HepG2 (cell line): ENCODE measurements around the gene CBLN1. TPM values are rescaled to one million over a fixed set of nuclear protein-coding genes. Genes with fewer than 3 reads are reported as not detected.
"Not testable (repeated sequence)": the region's sequence is repeated elsewhere in the genome, so short reads cannot be mapped to it uniquely, and the experiment has no call there.

Experiments used
- ATAC-seq: fragments of 200-7000 bp; cut with Tn5 transposase; 3 replicates; pipeline ENCODE4 v1.9.1; 2020; ENCODE audit warnings: mild to moderate bottlenecking, moderate library complexity
- BruUV-seq: library from RNA; stranded (reverse); fragments of 400-500 nt; replicated peaks from 2 replicates; lab custom pipeline; 2021; lab: Mats Ljungman, UMichigan
- CTCF ChIA-PET: fragments of 300-600 bp; formaldehyde crosslinking; extraction: SDS; loops from one replicate; lab custom pipeline; 2021; ENCODE audit warnings: low total read pairs, inconsistent platforms, low intra/inter-chr PET ratio; lab: Yijun Ruan, JAX
- POLR2A ChIA-PET: fragments of 350-600 bp; sonication (Branson Sonifier 250); formaldehyde crosslinking; loops from one replicate; lab custom pipeline; 2020; ENCODE audit warnings: antibody characterized with exemption, inconsistent platforms; lab: Yijun Ruan, JAX
- DNase-seq: peaks from one replicate; pipeline ENCODE4 v3.0.0-alpha.2; 2015; ENCODE audit warnings: low spot score
- FAIRE-seq: peaks from 3 replicates; lab custom pipeline; 2011; peaks lifted over from hg19 to GRCh38; lab: Jason Lieb, UNC
- H2AFZ ChIP-seq: one replicate; pipeline ENCODE4 v1.6.1; 2011; ENCODE audit warnings: low read length, inconsistent platforms
- H3K27ac ChIP-seq: fragments of 300-600 bp; 3 replicates; pipeline ENCODE4 v1.8.0; 2011; ENCODE audit warnings: mixed run types, mild to moderate bottlenecking, mixed read lengths, low read length, inconsistent platforms; ENCODE audit not compliant: insufficient read depth; ENCODE audit errors: extremely low read length
- H3K27me3 ChIP-seq, 2 experiments: fragments of 200-600 bp in 1 of 2; 2 replicates in 1 of 2; 3 replicates in 1 of 2; pipeline versions ENCODE4 v1.6.0 to v1.8.0; 2011; ENCODE audit warnings: low read length in 2 of 2, mild to moderate bottlenecking in 2 of 2, moderate library complexity in 2 of 2, inconsistent platforms in 1 of 2; ENCODE audit not compliant: insufficient read depth in 2 of 2, control insufficient read depth in 1 of 2
- H3K36me3 ChIP-seq, 2 experiments: fragments of 200-600 bp in 1 of 2; replicated peaks in 1 of 2; 2 replicates in 1 of 2; 3 replicates in 1 of 2; pipeline versions ENCODE4 v1.5.1 to v1.8.0; 2011; ENCODE audit warnings: low read length in 2 of 2, inconsistent platforms in 1 of 2; ENCODE audit not compliant: insufficient read depth in 2 of 2, control insufficient read depth in 1 of 2
- H3K4me1 ChIP-seq: 2 replicates; pipeline ENCODE4 v1.5.1; 2012; ENCODE audit warnings: low read length, inconsistent platforms; ENCODE audit not compliant: insufficient read depth
- H3K4me2 ChIP-seq: 2 replicates; pipeline ENCODE4 v1.6.0; 2011; ENCODE audit warnings: low read depth, low read length, inconsistent platforms
- H3K4me3 ChIP-seq, 3 experiments: fragments of 200-600 bp in 1 of 3; sonication (generic), shearing (Covaris generic) in 1 of 3; replicated peaks in 1 of 3; 2 replicates each; pipeline ENCODE4 v1.5.1; 2011 to 2016; ENCODE audit warnings: low read length in 3 of 3, inconsistent platforms in 2 of 3, low read depth in 2 of 3, mild to moderate bottlenecking in 2 of 3, control low read depth in 1 of 3, mixed read lengths in 1 of 3; ENCODE audit not compliant: insufficient read depth in 1 of 3
- H3K79me2 ChIP-seq: one replicate; pipeline ENCODE4 v1.6.1; 2011; ENCODE audit warnings: low read length, inconsistent platforms; ENCODE audit not compliant: insufficient read depth
- H3K9ac ChIP-seq: 2 replicates; pipeline ENCODE4 v1.6.0; 2011; ENCODE audit warnings: mild to moderate bottlenecking, low read depth, low read length, inconsistent platforms; ENCODE audit not compliant: insufficient read depth
- H3K9me3 ChIP-seq: 2 replicates; pipeline ENCODE4 v1.5.1; 2012; ENCODE audit warnings: mild to moderate bottlenecking, low read length
- H4K20me1 ChIP-seq: 2 replicates; pipeline ENCODE4 v1.6.0; 2011; ENCODE audit warnings: inconsistent platforms, mild to moderate bottlenecking, low read length, moderate library complexity; ENCODE audit not compliant: insufficient read depth
- GABPB1 ChIP-seq: IDR thresholded peaks from 2 replicates; pipeline ENCODE4 v1.6.1; 2016; ENCODE audit warnings: mild to moderate bottlenecking, missing genetic modification reagents, moderate library complexity, missing compliant biosample characterization
- SUZ12 ChIP-seq: fragments of 150-350 bp; IDR thresholded peaks from 2 replicates; pipeline ENCODE4 v1.6.1; 2014; ENCODE audit warnings: low read depth, low read length
- ZNF709 ChIP-seq: sonication (generic); formaldehyde crosslinking; IDR thresholded peaks from 2 replicates; pipeline ENCODE4 v1.5.0; 2020; ENCODE audit warnings: mild to moderate bottlenecking, missing genetic modification reagents
- WGBS: methylation state at CpG from one replicate; pipeline ENCODE4 v1.1.6; 2017; ENCODE audit warnings: low lambda C conversion rate; 5-methylcytosine and 5-hydroxymethylcytosine counted together
- in situ Hi-C: cut with HindIII; loops from 2 replicates; pipeline ENCODE4 v1.10.0; 2017; ENCODE audit warnings: low pct_unique_long_range_greater_than_20kb; ENCODE audit not compliant: extremely low pct_ligation_motif_present
- intact Hi-C: fragments of 100-400 bp; cut with micrococcal nuclease; formaldehyde crosslinking; loops from one replicate; pipeline ENCODE4 v1.10.0; 2022; ENCODE audit not compliant: unreplicated experiment
- polyA plus RNA-seq, 8 experiments: library from polyadenylated mRNA; depleted of rRNA in 3 of 8; stranded (reverse) in 7 of 8; unstranded in 1 of 8; fragments of >200 nt; fragmentation: Illumina TruSeq in 4 of 8; extraction: Trizol in 4 of 8; gene quantifications; 2 replicates each; pipeline versions ENCODE4 v1.2.1 to v1.2.3, GENCODE V29; 2011 to 2016; ENCODE audit warnings: low read depth in 4 of 8, missing spikeins in 1 of 8, mixed read lengths in 1 of 8; ENCODE audit not compliant: insufficient read depth in 1 of 8
- total RNA-seq, 5 experiments: library from RNA; depleted of rRNA; stranded (reverse); fragments of >200 nt; fragmentation: Illumina TruSeq; extraction: Trizol; gene quantifications; 2 replicates each; pipeline ENCODE4 v1.2.3, GENCODE V29; 2016; ENCODE audit warnings: low read depth in 1 of 5

Gene CBLN1
- total and polyA plus RNA-seq, 2 of the 13 experiments (the other 11 are each of a cell fraction or from before 2014, with no cell fraction given): not detected

DNA sequence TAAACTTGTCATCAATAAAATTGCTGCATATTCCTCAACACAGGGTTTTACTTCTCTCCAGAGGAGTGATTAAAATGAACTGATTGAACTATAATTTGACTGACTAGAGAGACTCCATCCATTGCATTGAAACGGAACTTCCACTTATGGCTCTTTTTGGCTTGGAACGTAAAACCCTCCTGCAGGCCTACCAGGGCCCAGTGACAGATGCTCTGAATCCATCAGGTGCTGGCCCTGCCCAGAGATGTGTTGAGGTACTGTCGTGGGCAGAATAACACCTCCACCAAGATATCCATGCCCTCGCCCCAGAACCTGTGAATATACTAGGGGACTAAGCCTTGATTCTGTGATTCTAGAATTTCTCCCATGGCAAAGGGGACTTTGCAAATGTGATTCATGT lies 45.4 kb downstream of the CBLN1 start:
- H3K36me3 ChIP-seq: no peaks in the 10 kb centered on the region
- 0% methylated on average over 4 of the region's 4 CpGs for WGBS
- no TSS peak for BruUV-seq
- no peak overlapping the region for H2AFZ ChIP-seq
- H3K27me3 ChIP-seq: no peaks in the 10 kb centered on the region
- H3K4me3 ChIP-seq: no peak overlapping the region
- no peaks in the 10 kb centered on the region for H3K4me1 ChIP-seq
- no peaks in the 10 kb centered on the region for H4K20me1 ChIP-seq
- intact Hi-C loops (no loop called here), in situ Hi-C loops (no loop called here)
- no peak overlapping the region for H3K4me2 ChIP-seq
- H3K27ac ChIP-seq: no peak overlapping the region
- H3K9ac ChIP-seq: no peak overlapping the region
- H3K79me2 ChIP-seq: no peaks in the 10 kb centered on the region
- ChIA-PET POLR2A (no interaction called here), CTCF (no interaction called here)
- ATAC-seq (no peak), FAIRE-seq (no peak), DNase-seq (no peak)
- no peaks in the 10 kb centered on the region for H3K9me3 ChIP-seq
- no peak for TF ChIP-seq SUZ12
- TF ChIP-seq ZNF709 (CRISPR knock-in tag): no peak
- TF ChIP-seq GABPB1 (CRISPR knock-in tag): no peak

DNA sequence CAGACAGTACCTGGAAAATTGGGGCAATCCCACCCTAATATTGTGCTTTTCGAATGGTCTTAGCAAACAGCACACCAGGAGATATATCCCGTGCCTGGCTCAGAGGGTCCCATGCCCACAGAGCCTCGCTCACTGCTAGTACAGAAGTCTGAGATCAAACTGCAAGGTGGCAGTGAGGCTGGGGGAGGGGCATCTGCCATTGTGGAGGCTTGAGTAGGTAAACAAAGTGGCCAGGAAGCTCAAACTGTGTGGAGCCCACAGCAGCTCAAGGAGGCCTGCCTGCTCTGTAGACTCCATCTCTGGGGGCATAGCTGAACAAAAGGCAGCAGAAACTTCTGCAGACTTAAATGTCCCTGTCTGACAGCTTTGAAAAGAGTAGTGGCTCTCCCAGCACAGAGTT lies 53.3 kb downstream of the CBLN1 start:
- BruUV-seq, H3K4me1 ChIP-seq, H2AFZ ChIP-seq, FAIRE-seq, H3K36me3 ChIP-seq, H4K20me1 ChIP-seq, H3K79me2 ChIP-seq, DNase-seq, H3K4me2 ChIP-seq, H3K4me3 ChIP-seq, H3K9me3 ChIP-seq, ATAC-seq, H3K27me3 ChIP-seq, H3K27ac ChIP-seq, in situ Hi-C loops, H3K9ac ChIP-seq, POLR2A ChIA-PET, CTCF ChIA-PET, intact Hi-C loops: not testable (repeated sequence)
- 0% methylated on average over 1 of the region's 3 CpGs for WGBS

Other genes with a start within 250 kb of the CBLN1 start
- gene C16orf78, start 92.0 kb upstream of the CBLN1 start, total RNA-seq (2016; rRNA removed; fragmentation: Illumina TruSeq; extraction: Trizol): not detected in 2 replicates
- gene C16orf78, start 92.0 kb upstream of the CBLN1 start, polyA plus RNA-seq (2011; rRNA removed): not detected in 2 replicates